Measurements from ENCODE around the gene VPS54. TPM values are rescaled to one million over a fixed set of nuclear protein-coding genes. Genes with fewer than 3 reads are reported as not detected.

VPS54 gene
- polyA plus RNA-seq, 1 of the 3 experiments (the other 2 are of a cell fraction) = 5.3 TPM

- TF ChIP-seq IRF3 (IDR thresholded peaks at IDR 0.05; ENCODE audit: low read depth, low read length) (no peak), FOSL2 (IDR thresholded peaks at IDR 0.05; ENCODE audit: borderline replicate concordance, low read depth) (no peak), ELF1 (IDR thresholded peaks at IDR 0.05) (no peak)
These were observed 176.8 kb downstream of the VPS54 start (continued) for GRCh38 chr2:63842149-63843061.

Small RNA genes within 50 kb of the gene (small RNA-seq; reads per million reads assigned to genes)
- gene RF01293 = 0 reads per million in 7 experiments

Other genes with a start within 250 kb of the VPS54 start
- 30.1 and 39.1 TPM in 2 replicates for gene UGP2, start 177.5 kb downstream of the VPS54 start, polyA plus RNA-seq (2012; rRNA removed)
- gene PELI1, start 125.0 kb upstream of the VPS54 start, polyA plus RNA-seq (2012; rRNA removed) = 4.2 and 5.6 TPM in 2 replicates